ENCODE results near the gene RASGRP1.

RASGRP1 gene

DNA sequence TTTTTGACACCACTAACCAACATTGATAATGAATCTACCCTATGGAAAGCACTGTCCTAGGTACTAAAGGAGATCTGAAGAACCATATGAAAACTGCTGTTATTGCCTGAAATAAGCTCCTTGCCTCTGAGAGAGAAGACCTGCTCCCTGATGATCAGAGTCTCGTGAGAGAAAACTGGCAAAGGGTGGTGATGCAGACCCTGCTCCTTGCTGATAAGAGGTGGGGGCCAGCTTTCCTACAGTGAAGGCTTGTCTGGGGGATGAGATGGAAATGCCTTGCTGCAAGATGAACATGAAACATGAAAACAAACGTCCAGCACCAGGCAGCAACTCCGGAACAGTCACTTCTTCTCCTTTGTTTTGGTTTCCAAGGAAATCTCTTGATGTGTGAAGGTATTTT is 31.9 kb downstream of the RASGRP1 start:
- H3K27me3 ChIP-seq, result no peaks in the 10 kb centered on the region
- H3K4me1 ChIP-seq (ENCODE audit: control insufficient read depth in 1 of 2, insufficient read depth in 1 of 2, low read depth in 1 of 2, low read length in 1 of 2), result peaks cover 0 to 13% of the 10 kb centered on the region in 2 experiments
- TF ChIP-seq, protein P1, sequence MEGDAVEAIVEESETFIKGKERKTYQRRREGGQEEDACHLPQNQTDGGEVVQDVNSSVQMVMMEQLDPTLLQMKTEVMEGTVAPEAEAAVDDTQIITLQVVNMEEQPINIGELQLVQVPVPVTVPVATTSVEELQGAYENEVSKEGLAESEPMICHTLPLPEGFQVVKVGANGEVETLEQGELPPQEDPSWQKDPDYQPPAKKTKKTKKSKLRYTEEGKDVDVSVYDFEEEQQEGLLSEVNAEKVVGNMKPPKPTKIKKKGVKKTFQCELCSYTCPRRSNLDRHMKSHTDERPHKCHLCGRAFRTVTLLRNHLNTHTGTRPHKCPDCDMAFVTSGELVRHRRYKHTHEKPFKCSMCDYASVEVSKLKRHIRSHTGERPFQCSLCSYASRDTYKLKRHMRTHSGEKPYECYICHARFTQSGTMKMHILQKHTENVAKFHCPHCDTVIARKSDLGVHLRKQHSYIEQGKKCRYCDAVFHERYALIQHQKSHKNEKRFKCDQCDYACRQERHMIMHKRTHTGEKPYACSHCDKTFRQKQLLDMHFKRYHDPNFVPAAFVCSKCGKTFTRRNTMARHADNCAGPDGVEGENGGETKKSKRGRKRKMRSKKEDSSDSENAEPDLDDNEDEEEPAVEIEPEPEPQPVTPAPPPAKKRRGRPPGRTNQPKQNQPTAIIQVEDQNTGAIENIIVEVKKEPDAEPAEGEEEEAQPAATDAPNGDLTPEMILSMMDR (IDR thresholded peaks at IDR 0.05), result no peak
- no peak overlapping the region for H3K4me3 ChIP-seq (ENCODE audit: low read depth in 1 of 2, low read length in 1 of 2)
- no peaks in the 10 kb centered on the region for H3K9me3 ChIP-seq
- no peaks in the 10 kb centered on the region for H3K36me3 ChIP-seq
- no peak overlapping the region for H3K27ac ChIP-seq

DNA sequence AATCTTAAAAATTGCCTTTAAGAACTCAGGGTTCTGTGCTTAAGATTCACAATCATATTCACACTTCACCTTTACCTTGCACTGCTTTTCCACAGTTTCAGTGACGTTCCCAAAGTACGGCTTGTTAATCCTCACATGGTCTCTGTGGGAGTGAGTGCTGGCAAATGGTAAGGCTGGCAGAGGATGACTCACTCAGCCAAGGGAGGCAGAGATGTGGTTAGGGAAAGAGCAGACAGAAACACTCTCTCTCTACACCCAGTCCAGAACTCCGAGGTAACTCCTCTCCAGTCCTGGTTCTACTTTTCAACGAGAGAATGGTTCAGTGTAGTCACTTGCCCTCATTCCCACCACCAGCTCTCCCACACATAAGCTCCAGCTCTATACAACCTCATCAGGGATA is 33.1 kb downstream of the RASGRP1 start:
- Histone ChIP-seq H3K4me3 (ENCODE audit: low read depth in 1 of 2, low read length in 1 of 2) (no peak overlapping the region), H3K36me3 (no peaks in the 10 kb centered on the region), H3K27ac (no peak overlapping the region), H3K9me3 (no peaks in the 10 kb centered on the region), H3K4me1 (ENCODE audit: control insufficient read depth in 1 of 2, insufficient read depth in 1 of 2, low read depth in 1 of 2, low read length in 1 of 2) (peaks cover 0 to 13% of the 10 kb centered on the region in 2 experiments), H3K27me3 (no peaks in the 10 kb centered on the region)
- TF ChIP-seq, protein P1 (IDR thresholded peaks at IDR 0.05), result no peak

DNA sequence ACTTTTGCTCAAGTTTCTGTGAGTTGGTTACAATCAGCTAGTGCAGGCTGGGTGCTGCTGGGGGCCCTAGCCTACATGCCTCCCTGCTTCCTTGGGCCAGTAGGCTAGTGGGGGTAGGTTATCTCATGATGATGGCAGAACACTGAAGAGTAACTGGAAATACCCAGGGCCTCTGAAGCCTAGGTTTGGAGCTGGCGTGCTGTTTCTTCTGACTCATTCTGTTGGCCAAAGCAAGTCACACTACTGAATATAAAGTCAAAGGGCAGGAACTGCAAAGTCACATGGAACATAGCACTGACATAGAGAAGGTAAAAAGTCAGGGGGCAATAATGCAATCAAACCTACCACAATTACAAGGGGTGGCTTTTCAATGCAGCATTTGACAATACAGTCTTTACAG is 34.5 kb downstream of the RASGRP1 start:
- Histone ChIP-seq H3K9me3 (no peaks in the 10 kb centered on the region), H3K4me1 (ENCODE audit: control insufficient read depth in 1 of 2, insufficient read depth in 1 of 2, low read depth in 1 of 2, low read length in 1 of 2) (peaks cover 0 to 13% of the 10 kb centered on the region in 2 experiments), H3K27ac (no peak overlapping the region), H3K4me3 (ENCODE audit: low read depth in 1 of 2, low read length in 1 of 2) (no peak overlapping the region), H3K27me3 (no peaks in the 10 kb centered on the region), H3K36me3 (peaks cover 5% of the 10 kb centered on the region)
- TF ChIP-seq, protein P1 (IDR thresholded peaks at IDR 0.05), result no peak

DNA sequence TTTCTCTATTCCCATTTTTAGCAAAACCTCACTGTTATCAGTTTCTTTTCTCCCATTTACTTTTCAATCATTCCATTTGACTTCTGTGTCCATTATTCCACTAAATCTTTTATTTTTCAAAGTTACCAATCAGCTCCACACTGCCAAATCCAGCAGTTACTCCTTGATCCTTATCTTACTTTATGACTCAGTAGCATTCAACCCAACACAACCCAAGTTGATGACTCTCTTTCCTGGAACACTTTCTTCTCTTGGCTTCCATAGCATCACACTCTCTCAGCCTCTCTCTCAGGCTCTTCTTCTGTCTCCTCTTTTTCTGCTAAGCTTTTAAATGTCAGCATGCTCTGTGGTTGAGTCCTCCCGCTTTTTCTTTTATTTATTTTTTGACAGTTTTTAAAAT is 36.3 kb downstream of the RASGRP1 start:
- H3K4me3 ChIP-seq (ENCODE audit: low read depth in 1 of 2, low read length in 1 of 2), result no peak overlapping the region
- H3K27ac ChIP-seq, result no peak overlapping the region
- TF ChIP-seq, protein P1 (IDR thresholded peaks at IDR 0.05), result no peak
- no peaks in the 10 kb centered on the region for H3K27me3 ChIP-seq
- H3K4me1 ChIP-seq (ENCODE audit: control insufficient read depth in 1 of 2, insufficient read depth in 1 of 2, low read depth in 1 of 2, low read length in 1 of 2), result peaks cover 0 to 13% of the 10 kb centered on the region in 2 experiments
- peaks cover 7% of the 10 kb centered on the region for H3K36me3 ChIP-seq
- H3K9me3 ChIP-seq, result no peaks in the 10 kb centered on the region

DNA sequence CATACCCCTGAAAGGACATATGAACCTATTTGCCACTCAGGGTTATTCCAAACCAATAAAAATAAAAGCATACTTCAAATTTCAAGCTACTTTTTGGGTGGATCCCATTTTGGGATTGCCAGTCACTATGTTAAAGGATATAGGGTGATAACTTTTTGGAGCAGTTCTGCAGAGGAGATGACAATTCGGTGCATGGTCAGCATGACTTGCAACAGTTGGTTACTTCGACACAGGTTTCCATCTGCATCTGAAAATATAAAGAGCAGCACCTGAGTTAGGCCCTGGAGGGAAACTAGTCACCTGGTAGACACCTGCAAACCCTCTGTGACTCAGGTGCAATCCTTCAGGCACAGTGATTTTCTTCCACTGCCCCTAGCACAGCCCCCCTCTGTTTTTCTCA is 38.5 kb downstream of the RASGRP1 start:
- Histone ChIP-seq H3K4me3 (ENCODE audit: low read depth in 1 of 2, low read length in 1 of 2) (no peak overlapping the region), H3K27ac (no peak overlapping the region), H3K4me1 (ENCODE audit: control insufficient read depth in 1 of 2, insufficient read depth in 1 of 2, low read depth in 1 of 2, low read length in 1 of 2) (peaks cover 0 to 13% of the 10 kb centered on the region in 2 experiments), H3K27me3 (no peaks in the 10 kb centered on the region), H3K36me3 (peaks cover 7% of the 10 kb centered on the region), H3K9me3 (no peaks in the 10 kb centered on the region)
- TF ChIP-seq, protein P1 (IDR thresholded peaks at IDR 0.05), result no peak

DNA sequence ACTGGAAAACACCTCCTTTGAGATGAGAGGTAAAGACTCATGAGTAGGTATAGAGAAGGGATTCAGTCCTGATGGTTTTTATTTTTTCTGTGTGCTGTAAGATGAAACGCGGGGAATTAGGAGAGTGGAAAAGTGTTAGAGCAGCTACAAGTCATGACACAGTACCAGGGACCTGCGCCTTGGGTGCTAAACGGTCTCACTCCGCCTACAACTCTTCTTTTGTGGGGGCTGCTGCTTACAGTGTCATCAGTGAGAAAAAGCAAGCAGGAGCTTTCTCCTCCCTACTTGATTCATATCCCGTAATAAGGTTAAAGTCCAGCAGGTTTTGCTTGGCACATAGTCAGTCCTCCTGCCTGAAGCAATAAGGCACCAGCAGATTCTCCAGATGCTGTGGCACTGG is 39.1 kb downstream of the RASGRP1 start:
- H3K27me3 ChIP-seq, result no peaks in the 10 kb centered on the region
- no peak overlapping the region for H3K4me3 ChIP-seq (ENCODE audit: low read depth in 1 of 2, low read length in 1 of 2)
- H3K9me3 ChIP-seq, result no peaks in the 10 kb centered on the region
- H3K36me3 ChIP-seq, result peaks cover 7% of the 10 kb centered on the region
- H3K4me1 ChIP-seq (ENCODE audit: control insufficient read depth in 1 of 2, insufficient read depth in 1 of 2, low read depth in 1 of 2, low read length in 1 of 2), result peaks cover 0 to 13% of the 10 kb centered on the region in 2 experiments
- TF ChIP-seq, protein P1 (IDR thresholded peaks at IDR 0.05), result no peak
- no peak overlapping the region for H3K27ac ChIP-seq

Data from neutrophil (primary cell).